ENCODE results near the gene EEF2. TPM values are rescaled to one million over a fixed set of nuclear protein-coding genes. Genes with fewer than 3 reads are reported as not detected.

The EEF2 gene
- total RNA-seq, 4 donors from 2014 or later: 936 to 2,469 (median 1,635) TPM

DNA sequence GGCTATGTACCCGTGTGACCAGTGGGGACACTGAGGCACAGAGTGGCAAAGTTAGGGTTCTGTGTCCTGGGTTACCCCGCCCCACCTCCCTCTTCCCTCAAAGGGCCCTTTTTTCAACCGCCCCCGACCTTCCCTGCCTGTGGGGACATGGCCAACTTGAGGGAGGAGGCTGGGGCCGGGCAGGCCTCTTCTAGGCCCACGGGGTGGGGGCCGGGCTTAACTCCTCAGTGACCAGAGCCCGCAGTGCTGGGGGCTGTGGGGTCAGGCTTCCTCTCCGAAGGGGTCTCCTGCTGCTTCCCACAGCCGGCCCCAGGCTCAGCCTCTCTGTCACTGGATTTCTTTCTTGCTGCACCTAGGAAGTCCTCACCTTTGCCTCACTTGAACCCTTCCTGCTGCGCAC, 46.2 kb upstream of the EEF2 start:
- Histone ChIP-seq H3K27me3 (no peaks in the 10 kb centered on the region), H3K4me1 (no peaks in the 10 kb centered on the region), H3K27ac (no peak overlapping the region), H3K9me3 (no peaks in the 10 kb centered on the region), H3K36me3 (no peaks in the 10 kb centered on the region), H3K4me3 (no peak overlapping the region)
- intact Hi-C loops (cut with DNase I; ENCODE audit: low total_unique reads): no loop called here
- no peak for TF ChIP-seq CTCF (IDR thresholded peaks at IDR 0.05)
- TF ChIP-seq POLR2A (IDR thresholded peaks at IDR 0.05): no peak
- no peak for DNase-seq

DNA sequence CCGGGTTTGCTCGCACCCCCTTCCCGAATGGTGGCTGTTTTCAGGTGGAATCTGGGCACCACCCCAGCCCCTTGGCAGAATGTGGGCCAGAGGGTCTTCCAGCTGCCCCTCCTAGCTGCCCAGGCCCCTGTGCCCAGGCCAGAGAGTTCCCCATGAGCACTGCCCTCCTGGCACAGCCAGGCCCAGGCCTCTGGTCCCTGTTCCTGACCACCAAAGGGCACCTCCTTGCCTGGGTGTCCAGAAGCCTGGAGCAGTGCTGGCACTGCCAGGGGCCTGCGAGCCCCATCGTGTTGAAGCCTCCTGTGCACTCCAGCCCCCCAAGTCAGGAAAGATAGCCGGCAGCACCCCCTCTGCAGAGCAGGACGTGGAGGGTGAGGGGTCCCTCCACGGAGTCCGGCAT, 45.7 kb upstream of the EEF2 start:
- Histone ChIP-seq H3K27me3 (no peaks in the 10 kb centered on the region), H3K27ac (no peak overlapping the region), H3K4me1 (no peaks in the 10 kb centered on the region), H3K9me3 (no peaks in the 10 kb centered on the region), H3K36me3 (no peaks in the 10 kb centered on the region), H3K4me3 (no peak overlapping the region)
- TF ChIP-seq POLR2A (IDR thresholded peaks at IDR 0.05): no peak
- TF ChIP-seq CTCF (IDR thresholded peaks at IDR 0.05): no peak
- intact Hi-C loops (cut with DNase I; ENCODE audit: low total_unique reads): no loop called here
- no peak for DNase-seq

DNA sequence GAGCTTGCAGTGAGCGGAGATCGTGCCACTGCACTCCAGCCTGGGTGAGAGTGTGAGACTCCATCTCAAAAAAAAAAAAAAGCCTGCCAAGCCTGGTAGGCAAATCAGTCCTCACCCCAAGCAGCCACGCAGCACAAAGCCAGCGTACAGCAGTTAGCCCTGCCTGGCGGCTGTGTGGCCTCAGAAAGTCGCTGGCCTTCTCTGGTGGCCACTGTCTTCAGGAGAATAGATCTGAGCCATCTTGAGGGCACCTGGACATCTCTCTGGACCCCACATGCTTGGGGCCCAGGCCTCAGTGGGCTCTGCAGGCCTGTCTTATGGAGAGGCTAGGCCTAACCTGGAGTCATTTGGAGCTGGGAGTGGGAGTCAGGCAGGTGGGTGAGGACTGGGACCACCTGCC, 45.3 kb upstream of the EEF2 start:
- TF ChIP-seq CTCF (IDR thresholded peaks at IDR 0.05) (no peak), POLR2A (IDR thresholded peaks at IDR 0.05) (no peak)
- Histone ChIP-seq H3K27ac (no peak overlapping the region), H3K4me3 (no peak overlapping the region), H3K4me1 (no peaks in the 10 kb centered on the region), H3K9me3 (no peaks in the 10 kb centered on the region), H3K36me3 (no peaks in the 10 kb centered on the region), H3K27me3 (no peaks in the 10 kb centered on the region)
- DNase-seq: no peak
- intact Hi-C loops (cut with DNase I; ENCODE audit: low total_unique reads): no loop called here

GRCh38 chr19:4029247-4029614, 44.0 kb upstream of the EEF2 start:
- no peaks in the 10 kb centered on the region for H3K27me3 ChIP-seq
- no peaks in the 10 kb centered on the region for H3K9me3 ChIP-seq
- H3K4me1 ChIP-seq: no peaks in the 10 kb centered on the region
- H3K27ac ChIP-seq: no peak overlapping the region
- intact Hi-C loops (cut with DNase I; ENCODE audit: low total_unique reads): no loop called here
- no peak overlapping the region for H3K4me3 ChIP-seq
- no peaks in the 10 kb centered on the region for H3K36me3 ChIP-seq
- TF ChIP-seq POLR2A (IDR thresholded peaks at IDR 0.05) (no peak), CTCF (IDR thresholded peaks at IDR 0.05) (no peak)
- DNase-seq: no peak

- Histone ChIP-seq H3K4me1 (no peaks in the 10 kb centered on the region), H3K27me3 (no peaks in the 10 kb centered on the region), H3K27ac (no peak overlapping the region), H3K36me3 (no peaks in the 10 kb centered on the region), H3K9me3 (no peaks in the 10 kb centered on the region), H3K4me3 (no peak overlapping the region)
- no peak for TF ChIP-seq CTCF (IDR thresholded peaks at IDR 0.05)
- no peak for TF ChIP-seq POLR2A (IDR thresholded peaks at IDR 0.05)
- intact Hi-C loops (cut with DNase I; ENCODE audit: low total_unique reads): no loop called here
- no peak for DNase-seq
These were observed 43.3 kb upstream of the EEF2 start for GRCh38 chr19:4028334-4029246.

Measured in uterus (tissue), 4 donors.